ENCODE data around the gene VGLL3. TPM values are rescaled to one million over a fixed set of nuclear protein-coding genes. Genes with fewer than 3 reads are reported as not detected.

Gene VGLL3
- total RNA-seq, 2 donors from 2014 or later: 0.44 to 1.8 TPM

GRCh38 chr3:86938416-86939105, 52.4 kb downstream of the VGLL3 start:
- no peaks in the 10 kb centered on the region for H3K9me3 ChIP-seq (ENCODE audit: control insufficient read depth, low read length)
- H3K27me3 ChIP-seq (ENCODE audit: control insufficient read depth, insufficient read depth, low read length, poor library complexity, severe bottlenecking): no peaks in the 10 kb centered on the region
- no peak overlapping the region for H3K4me3 Mint-ChIP-seq
- H3K4me1 ChIP-seq (ENCODE audit: control insufficient read depth, insufficient read depth, low read length): no peaks in the 10 kb centered on the region
- no peaks in the 10 kb centered on the region for H3K27me3 Mint-ChIP-seq (ENCODE audit: insufficient read depth)
- DNase-seq: no peak
- no peaks in the 10 kb centered on the region for H3K36me3 ChIP-seq (ENCODE audit: control insufficient read depth, insufficient read depth, low read length)
- H3K27ac Mint-ChIP-seq: no peak overlapping the region
- no peak overlapping the region for H3K27ac ChIP-seq (ENCODE audit: low read depth, low read length)
- H3K4me3 ChIP-seq (ENCODE audit: low read length): no peak overlapping the region
- no peak for TF ChIP-seq CTCF (conservative IDR thresholded peaks at IDR 0.05)
- no peaks in the 10 kb centered on the region for H3K36me3 Mint-ChIP-seq (ENCODE audit: low read depth)
- no peaks in the 10 kb centered on the region for H3K4me1 Mint-ChIP-seq
- H3K9me3 Mint-ChIP-seq: no peaks in the 10 kb centered on the region
- H3K9ac ChIP-seq (ENCODE audit: extremely low read depth, low read length, poor library complexity, severe bottlenecking): no peak overlapping the region
- WGBS, 2 experiments (ENCODE audit: insufficient coverage in 1 of 2, insufficient read length in 1 of 2): 89 to 99% methylated on average over 2 to 3 of the region's 3 CpGs

GRCh38 chr3:86937306-86937791, 53.6 kb downstream of the VGLL3 start:
- Histone ChIP-seq H3K27ac (ENCODE audit: low read depth, low read length) (no peak overlapping the region), H3K9ac (ENCODE audit: extremely low read depth, low read length, poor library complexity, severe bottlenecking) (no peak overlapping the region)

GRCh38 chr3:86934851-86935250, 56.1 kb downstream of the VGLL3 start:
- Mint-ChIP-seq H3K4me1 (peaks cover 4% of the 10 kb centered on the region), H3K27ac (no peak overlapping the region), H3K4me3 (no peak overlapping the region), H3K36me3 (ENCODE audit: low read depth) (no peaks in the 10 kb centered on the region), H3K9me3 (no peaks in the 10 kb centered on the region), H3K27me3 (ENCODE audit: insufficient read depth) (no peaks in the 10 kb centered on the region)
- H3K36me3 ChIP-seq (ENCODE audit: control insufficient read depth, insufficient read depth, low read length): no peaks in the 10 kb centered on the region
- H3K4me1 ChIP-seq (ENCODE audit: control insufficient read depth, insufficient read depth, low read length): no peaks in the 10 kb centered on the region
- H3K9me3 ChIP-seq (ENCODE audit: control insufficient read depth, low read length): no peaks in the 10 kb centered on the region
- H3K9ac ChIP-seq (ENCODE audit: extremely low read depth, low read length, poor library complexity, severe bottlenecking): no peak overlapping the region
- H3K4me3 ChIP-seq (ENCODE audit: low read length): no peak overlapping the region
- no peaks in the 10 kb centered on the region for H3K27me3 ChIP-seq (ENCODE audit: control insufficient read depth, insufficient read depth, low read length, poor library complexity, severe bottlenecking)
- WGBS, 2 experiments (ENCODE audit: insufficient coverage in 1 of 2, insufficient read length in 1 of 2): 90% methylated on average over 2 to 3 of the region's 3 CpGs
- no peak for TF ChIP-seq CTCF (conservative IDR thresholded peaks at IDR 0.05)
- no peak for DNase-seq
- no peak overlapping the region for H3K27ac ChIP-seq (ENCODE audit: low read depth, low read length)

More at GRCh38 chr3:86937306-86937791, 53.6 kb downstream of the VGLL3 start:
- Histone ChIP-seq H3K36me3 (ENCODE audit: control insufficient read depth, insufficient read depth, low read length) (no peaks in the 10 kb centered on the region), H3K4me1 (ENCODE audit: control insufficient read depth, insufficient read depth, low read length) (no peaks in the 10 kb centered on the region), H3K4me3 (ENCODE audit: low read length) (no peak overlapping the region), H3K27me3 (ENCODE audit: control insufficient read depth, insufficient read depth, low read length, poor library complexity, severe bottlenecking) (no peaks in the 10 kb centered on the region), H3K9me3 (ENCODE audit: control insufficient read depth, low read length) (no peaks in the 10 kb centered on the region)
- Mint-ChIP-seq H3K4me3 (no peak overlapping the region), H3K4me1 (peaks cover 1% of the 10 kb centered on the region), H3K27ac (no peak overlapping the region), H3K27me3 (ENCODE audit: insufficient read depth) (no peaks in the 10 kb centered on the region), H3K9me3 (no peaks in the 10 kb centered on the region), H3K36me3 (ENCODE audit: low read depth) (no peaks in the 10 kb centered on the region)
- DNase-seq: no peak
- 94 to 100% methylated on average over 1 to 2 of the region's 6 CpGs for WGBS, 2 experiments (ENCODE audit: insufficient coverage in 1 of 2, insufficient read length in 1 of 2)
- TF ChIP-seq CTCF (conservative IDR thresholded peaks at IDR 0.05): no peak

Measured in endodermal cell (in vitro differentiated cells).